ENCODE data around the gene VPS13D.

- TF ChIP-seq CTCF (IDR thresholded peaks at IDR 0.05) (no peak), NFIC (IDR thresholded peaks at IDR 0.05; ENCODE audit: borderline replicate concordance) (no peak), MXI1 (IDR thresholded peaks at IDR 0.05; ENCODE audit: low read depth, low read length) (no peak), JUND (IDR thresholded peaks at IDR 0.05) (no peak), ZBTB33 (IDR thresholded peaks at IDR 0.05; ENCODE audit: borderline replicate concordance, low read depth) (no peak), TAF1 (IDR thresholded peaks at IDR 0.05; ENCODE audit: borderline replicate concordance, low read depth, low read length) (no peak), EP300 (IDR thresholded peaks at IDR 0.05; ENCODE audit: borderline replicate concordance in 1 of 2, low read depth in 1 of 2, low read length in 1 of 2) (no peak), RAD21 (IDR thresholded peaks at IDR 0.05; ENCODE audit: low read length) (no peak), REST (IDR thresholded peaks at IDR 0.05; ENCODE audit: low read depth, low read length) (no peak), GABPA (IDR thresholded peaks at IDR 0.05; ENCODE audit: low read depth) (no peak), GATA2 (CRISPR knock-in tag; IDR thresholded peaks at IDR 0.05) (no peak), RCOR1 (IDR thresholded peaks at IDR 0.05; ENCODE audit: low read length) (no peak), EZH2phosphoT487 (IDR thresholded peaks at IDR 0.05; ENCODE audit: borderline replicate concordance, low read depth) (no peak)
These were observed 275.9 kb downstream of the VPS13D start for GRCh38 chr1:12505639-12506280.

Data from SK-N-SH (cell line).